Lower leg skin (tissue), 3 donors: ENCODE data around the gene NT5DC1.

Experiments used
- POLR2A ChIP-seq, 2 donors: fragments of 450-650 bp; IDR thresholded peaks; one replicate each; pipeline ENCODE4 v1.6.1; 2016 to 2017; ENCODE audit warnings: antibody characterized with exemption in 2 of 2, mild to moderate bottlenecking in 1 of 2, moderate library complexity in 1 of 2
- TF ChIP-seq, protein P1 (sequence below), 3 donors: fragments of 450-650 bp; IDR thresholded peaks; one replicate each; pipeline ENCODE4 v1.5.1; 2016; ENCODE audit warnings: antibody characterized with exemption in 3 of 3, mild to moderate bottlenecking in 3 of 3, moderate library complexity in 2 of 3

DNA sequence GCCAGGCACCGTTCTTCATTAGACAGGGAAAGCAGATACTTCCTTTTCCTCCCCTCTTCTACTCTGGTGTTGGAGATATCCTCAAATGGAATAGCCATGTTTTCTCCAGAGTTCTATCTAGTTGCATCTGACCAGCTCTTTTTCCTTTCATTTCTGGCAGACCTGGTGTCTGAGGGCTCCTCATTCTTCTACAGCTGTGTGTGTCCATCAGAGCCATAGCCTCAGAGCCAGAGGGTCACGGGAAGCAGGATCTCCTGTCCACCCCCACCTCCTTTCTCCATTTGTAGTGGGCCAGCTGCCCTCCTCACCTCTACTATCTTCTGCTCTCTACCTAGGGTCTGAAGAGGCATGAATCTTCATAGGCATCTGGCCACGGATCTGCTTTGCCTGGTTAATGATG, 96.2 kb downstream of the NT5DC1 start:
- TF ChIP-seq POLR2A (IDR thresholded peaks at IDR 0.05): no peak
- TF ChIP-seq, protein P1, sequence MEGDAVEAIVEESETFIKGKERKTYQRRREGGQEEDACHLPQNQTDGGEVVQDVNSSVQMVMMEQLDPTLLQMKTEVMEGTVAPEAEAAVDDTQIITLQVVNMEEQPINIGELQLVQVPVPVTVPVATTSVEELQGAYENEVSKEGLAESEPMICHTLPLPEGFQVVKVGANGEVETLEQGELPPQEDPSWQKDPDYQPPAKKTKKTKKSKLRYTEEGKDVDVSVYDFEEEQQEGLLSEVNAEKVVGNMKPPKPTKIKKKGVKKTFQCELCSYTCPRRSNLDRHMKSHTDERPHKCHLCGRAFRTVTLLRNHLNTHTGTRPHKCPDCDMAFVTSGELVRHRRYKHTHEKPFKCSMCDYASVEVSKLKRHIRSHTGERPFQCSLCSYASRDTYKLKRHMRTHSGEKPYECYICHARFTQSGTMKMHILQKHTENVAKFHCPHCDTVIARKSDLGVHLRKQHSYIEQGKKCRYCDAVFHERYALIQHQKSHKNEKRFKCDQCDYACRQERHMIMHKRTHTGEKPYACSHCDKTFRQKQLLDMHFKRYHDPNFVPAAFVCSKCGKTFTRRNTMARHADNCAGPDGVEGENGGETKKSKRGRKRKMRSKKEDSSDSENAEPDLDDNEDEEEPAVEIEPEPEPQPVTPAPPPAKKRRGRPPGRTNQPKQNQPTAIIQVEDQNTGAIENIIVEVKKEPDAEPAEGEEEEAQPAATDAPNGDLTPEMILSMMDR (IDR thresholded peaks at IDR 0.05): no peak
